ENCODE measurements around the gene TOPORS. TPM values are rescaled to one million over a fixed set of nuclear protein-coding genes. Genes with fewer than 3 reads are reported as not detected.

TOPORS gene
- total RNA-seq, 3 donors from 2014 or later = 12.5 to 18.2 (median 16.6) TPM

DNA sequence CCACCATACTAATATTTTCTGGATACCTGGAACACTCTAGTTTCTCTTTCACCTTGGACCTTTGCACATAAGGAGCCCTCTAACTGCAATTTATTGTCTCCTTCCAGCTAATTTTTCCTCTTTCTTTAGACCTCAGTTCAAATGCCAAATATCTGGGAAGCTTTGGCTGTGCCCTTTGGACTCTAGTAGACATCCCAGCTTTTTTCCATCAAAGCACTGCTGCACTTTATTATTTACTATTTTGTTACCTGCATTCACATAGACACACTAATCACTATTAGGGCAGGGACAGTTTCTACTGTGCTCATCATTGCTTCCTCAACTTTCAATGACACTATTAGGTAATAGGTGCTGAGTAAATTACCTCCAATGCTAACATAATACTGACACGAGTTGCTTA lies 28.5 kb downstream of the TOPORS start:
- intact Hi-C loops (cut with DNase I, micrococcal nuclease) = loop anchor here (10.0 kb wide), 2 partner anchors 51 to 149 kb away; partner anchors contain the start of gene NDUFB6 (in 1 of the 2)
- TF ChIP-seq, protein P1, sequence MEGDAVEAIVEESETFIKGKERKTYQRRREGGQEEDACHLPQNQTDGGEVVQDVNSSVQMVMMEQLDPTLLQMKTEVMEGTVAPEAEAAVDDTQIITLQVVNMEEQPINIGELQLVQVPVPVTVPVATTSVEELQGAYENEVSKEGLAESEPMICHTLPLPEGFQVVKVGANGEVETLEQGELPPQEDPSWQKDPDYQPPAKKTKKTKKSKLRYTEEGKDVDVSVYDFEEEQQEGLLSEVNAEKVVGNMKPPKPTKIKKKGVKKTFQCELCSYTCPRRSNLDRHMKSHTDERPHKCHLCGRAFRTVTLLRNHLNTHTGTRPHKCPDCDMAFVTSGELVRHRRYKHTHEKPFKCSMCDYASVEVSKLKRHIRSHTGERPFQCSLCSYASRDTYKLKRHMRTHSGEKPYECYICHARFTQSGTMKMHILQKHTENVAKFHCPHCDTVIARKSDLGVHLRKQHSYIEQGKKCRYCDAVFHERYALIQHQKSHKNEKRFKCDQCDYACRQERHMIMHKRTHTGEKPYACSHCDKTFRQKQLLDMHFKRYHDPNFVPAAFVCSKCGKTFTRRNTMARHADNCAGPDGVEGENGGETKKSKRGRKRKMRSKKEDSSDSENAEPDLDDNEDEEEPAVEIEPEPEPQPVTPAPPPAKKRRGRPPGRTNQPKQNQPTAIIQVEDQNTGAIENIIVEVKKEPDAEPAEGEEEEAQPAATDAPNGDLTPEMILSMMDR (IDR thresholded peaks at IDR 0.05) = no peak
- ATAC-seq (no peak), DNase-seq (no peak)
- H3K9me3 ChIP-seq = peaks cover 2% of the 10 kb centered on the region
- no peak overlapping the region for H3K4me3 ChIP-seq
- no peaks in the 10 kb centered on the region for H3K36me3 ChIP-seq (ENCODE audit: low read depth)
- H3K4me1 ChIP-seq (ENCODE audit: low read depth) = peaks cover 4% of the 10 kb centered on the region

DNA sequence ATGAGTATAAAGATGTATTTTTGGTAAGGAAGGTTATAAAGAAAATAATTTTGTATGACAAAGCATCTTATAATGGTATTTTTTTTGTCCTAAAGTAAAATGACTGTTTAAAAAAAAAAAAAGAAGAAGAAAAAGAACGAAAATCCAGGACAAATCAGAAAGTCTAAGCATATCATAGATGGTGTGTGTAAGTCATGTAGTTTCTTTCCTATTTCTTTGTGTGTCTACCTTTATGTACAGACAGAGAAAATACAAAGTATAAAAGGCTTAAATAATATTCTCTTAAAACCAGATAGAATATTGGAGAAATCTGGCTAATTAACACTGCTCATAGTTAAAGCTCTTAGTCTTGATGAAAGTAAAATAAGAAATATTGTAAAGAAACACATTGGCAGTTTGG lies 34.1 kb downstream of the TOPORS start:
- TF ChIP-seq, protein P1 (IDR thresholded peaks at IDR 0.05) = no peak
- peaks cover 9% of the 10 kb centered on the region for H3K9me3 ChIP-seq
- no peak overlapping the region for H3K4me3 ChIP-seq
- no peak for DNase-seq
- ATAC-seq = no peak
- no peaks in the 10 kb centered on the region for H3K4me1 ChIP-seq (ENCODE audit: low read depth)
- intact Hi-C loops (cut with DNase I, micrococcal nuclease) = no loop called here
- H3K36me3 ChIP-seq (ENCODE audit: low read depth) = no peaks in the 10 kb centered on the region

DNA sequence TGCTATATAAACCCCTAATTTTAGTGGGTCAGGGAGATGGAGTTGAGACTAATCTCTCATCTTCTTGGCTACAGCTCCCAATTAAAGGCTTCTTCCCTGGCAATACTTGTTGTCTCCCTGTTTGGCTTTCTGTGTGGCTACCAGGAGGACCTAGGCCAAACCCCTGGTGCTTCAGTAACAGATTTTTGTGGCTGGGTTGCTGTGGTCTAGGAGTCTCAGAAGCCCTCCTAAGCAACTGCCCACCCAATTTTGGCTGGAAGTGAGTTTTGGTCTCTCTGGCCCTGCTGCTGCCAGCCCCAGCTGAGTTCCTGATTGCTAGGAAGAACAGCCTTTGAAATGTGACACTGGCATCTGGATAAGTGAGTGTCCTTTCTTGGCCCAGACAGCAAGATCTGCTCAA lies 36.1 kb downstream of the TOPORS start:
- Histone ChIP-seq H3K4me1 (ENCODE audit: low read depth) (no peaks in the 10 kb centered on the region), H3K4me3 (no peak overlapping the region), H3K9me3 (peaks cover 9% of the 10 kb centered on the region), H3K36me3 (ENCODE audit: low read depth) (no peaks in the 10 kb centered on the region)
- ATAC-seq = no peak
- intact Hi-C loops (cut with DNase I, micrococcal nuclease) = no loop called here
- DNase-seq = no peak
- TF ChIP-seq, protein P1 (IDR thresholded peaks at IDR 0.05) = no peak

DNA sequence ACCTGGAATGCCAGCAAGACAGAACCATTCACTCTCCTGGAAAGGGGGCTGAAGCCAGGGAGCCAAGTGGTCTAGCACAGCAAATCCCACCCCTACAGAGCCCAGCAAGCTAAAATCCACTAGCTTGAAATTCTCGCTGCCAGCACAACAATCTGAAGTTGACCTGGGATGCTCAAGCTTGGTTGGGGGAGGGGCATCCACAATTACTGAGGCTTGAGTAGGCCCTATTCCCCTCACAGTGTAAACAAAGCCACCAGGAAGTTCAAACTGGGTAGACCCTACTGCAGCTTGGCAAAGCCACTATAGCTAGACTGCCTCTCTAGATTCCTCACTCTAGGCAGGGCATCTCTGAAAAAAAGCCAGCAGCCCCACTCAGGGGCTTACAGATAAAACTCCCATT lies 43.7 kb downstream of the TOPORS start:
- H3K36me3 ChIP-seq (ENCODE audit: low read depth) = no peaks in the 10 kb centered on the region
- DNase-seq (no peak), ATAC-seq (no peak)
- no peaks in the 10 kb centered on the region for H3K9me3 ChIP-seq
- no peaks in the 10 kb centered on the region for H3K4me1 ChIP-seq (ENCODE audit: low read depth)
- H3K4me3 ChIP-seq = no peak overlapping the region
- TF ChIP-seq, protein P1 (IDR thresholded peaks at IDR 0.05) = no peak
- intact Hi-C loops (cut with DNase I, micrococcal nuclease) = no loop called here

DNA sequence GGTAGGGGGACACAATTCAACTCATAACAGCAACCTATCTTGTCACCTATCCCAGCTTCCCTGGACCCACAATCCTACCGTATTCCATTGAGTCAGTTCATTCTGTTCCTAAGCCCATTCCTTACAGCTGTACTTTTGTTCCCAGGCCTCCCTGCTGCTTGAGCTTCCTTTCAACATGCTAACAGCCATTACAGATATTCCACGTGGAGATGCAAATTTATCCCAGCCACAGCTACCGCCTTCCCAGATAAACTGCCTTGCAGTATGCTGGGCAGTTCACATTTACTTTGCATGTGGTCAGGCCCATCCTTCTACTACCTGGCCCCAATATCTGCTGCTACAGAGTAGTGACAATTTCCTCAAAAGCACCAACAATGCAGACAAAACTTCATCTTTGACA lies 49.4 kb downstream of the TOPORS start:
- TF ChIP-seq, protein P1 (IDR thresholded peaks at IDR 0.05) = no peak
- Histone ChIP-seq H3K4me1 (ENCODE audit: low read depth) (no peaks in the 10 kb centered on the region), H3K36me3 (ENCODE audit: low read depth) (no peaks in the 10 kb centered on the region), H3K4me3 (no peak overlapping the region), H3K9me3 (no peaks in the 10 kb centered on the region)
- intact Hi-C loops (cut with DNase I, micrococcal nuclease) = no loop called here
- no peak for DNase-seq
- no peak for ATAC-seq

DNA sequence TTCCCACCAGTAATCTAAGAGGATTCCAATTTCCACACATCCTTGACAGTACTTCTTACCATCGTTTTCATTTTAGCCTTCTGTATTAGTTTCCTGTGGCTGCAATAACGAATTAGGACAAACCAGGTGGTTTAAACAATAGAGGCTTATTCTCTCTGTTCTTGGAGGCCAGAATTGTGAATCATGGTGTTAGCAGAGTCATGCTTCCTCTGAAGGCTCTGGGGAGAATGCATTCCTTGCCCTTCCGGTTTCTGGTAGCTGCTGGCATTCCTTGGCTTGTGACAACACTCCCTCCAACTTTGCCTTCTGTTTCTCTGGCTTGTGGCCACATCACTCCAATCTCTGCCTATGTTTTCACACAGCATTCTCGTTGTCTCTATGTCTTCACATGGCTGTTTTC lies 49.9 kb downstream of the TOPORS start:
- no peaks in the 10 kb centered on the region for H3K4me1 ChIP-seq (ENCODE audit: low read depth)
- TF ChIP-seq, protein P1 (IDR thresholded peaks at IDR 0.05) = no peak
- ATAC-seq (no peak), DNase-seq (no peak)
- intact Hi-C loops (cut with DNase I, micrococcal nuclease) = no loop called here
- H3K9me3 ChIP-seq = no peaks in the 10 kb centered on the region
- no peaks in the 10 kb centered on the region for H3K36me3 ChIP-seq (ENCODE audit: low read depth)
- no peak overlapping the region for H3K4me3 ChIP-seq

Data from mucosa of descending colon (tissue), 3 donors.